HG02852 (cell line): ENCODE results near the gene ZNRF4.

Experiments
- ATAC-seq: cut with Tn5 transposase; IDR thresholded peaks from one replicate; pipeline ENCODE4 v1.9.1; 2021; ENCODE audit warnings: mild to moderate bottlenecking, moderate library complexity; ENCODE audit not compliant: unreplicated experiment

ZNRF4 gene

DNA sequence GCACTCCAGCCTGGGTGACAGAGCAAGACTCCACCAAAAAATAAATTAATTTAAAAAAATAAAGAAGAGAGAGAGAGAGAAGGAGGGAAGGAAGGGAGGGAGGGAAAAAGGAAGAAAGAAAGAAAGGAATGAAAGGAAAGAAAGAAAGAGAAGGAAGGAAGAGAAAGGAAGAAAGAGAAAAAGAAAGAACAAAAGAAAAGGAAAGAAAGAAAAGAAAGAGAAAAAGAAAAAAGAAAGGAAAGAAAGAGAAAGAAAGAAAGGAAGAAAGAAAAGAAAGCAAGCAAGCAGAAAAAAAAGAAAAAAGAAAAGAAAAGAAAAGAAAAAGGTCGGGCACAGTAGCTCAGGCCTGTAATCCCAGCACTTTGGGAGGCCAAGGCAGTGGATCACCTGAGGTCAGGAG, 14.9 kb upstream of the ZNRF4 start:
- no peak for ATAC-seq

DNA sequence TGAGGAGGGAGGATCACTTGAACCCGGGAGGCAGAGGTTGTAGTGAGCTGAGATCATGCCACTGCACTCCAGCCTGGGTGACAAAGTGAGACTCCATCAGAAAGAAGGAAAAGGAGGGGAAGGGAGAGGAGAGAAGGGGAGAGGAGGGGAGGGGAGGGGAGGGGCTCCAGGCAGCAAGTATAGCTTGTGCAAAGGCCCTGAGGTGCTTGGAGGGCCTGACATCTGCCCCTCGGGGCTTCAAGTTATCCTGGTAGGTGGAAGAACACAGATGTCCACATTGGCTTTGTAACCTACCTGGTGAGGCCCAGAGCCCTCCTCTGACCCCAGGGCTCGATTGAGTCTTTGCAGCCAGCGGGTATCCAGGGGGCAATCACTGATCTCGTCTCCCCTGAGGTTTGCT, 11.5 kb upstream of the ZNRF4 start:
- no peak for ATAC-seq

GRCh38 chr19:5444431-5444830, 10.8 kb upstream of the ZNRF4 start:
- no peak for ATAC-seq

DNA sequence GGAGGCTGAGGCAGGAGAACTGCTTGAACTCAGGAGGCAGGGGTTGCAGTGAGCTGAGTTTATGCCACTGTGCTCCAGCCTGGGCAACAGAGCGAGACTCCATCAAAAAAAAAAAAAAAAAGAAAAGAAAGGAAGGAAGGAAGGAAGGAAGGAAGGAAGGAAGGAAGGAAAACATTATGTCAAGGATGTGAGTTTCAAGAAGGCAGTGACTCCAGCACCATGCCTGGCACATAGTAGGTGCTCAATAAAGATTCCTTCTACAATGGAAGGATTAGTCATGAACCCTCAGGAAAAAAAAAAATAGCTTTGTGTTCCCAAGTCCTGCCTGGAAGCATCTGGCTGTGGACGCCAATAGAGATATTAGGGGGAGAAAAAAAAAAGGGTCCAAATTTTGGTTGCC, 10.1 kb upstream of the ZNRF4 start:
- no peak for ATAC-seq

DNA sequence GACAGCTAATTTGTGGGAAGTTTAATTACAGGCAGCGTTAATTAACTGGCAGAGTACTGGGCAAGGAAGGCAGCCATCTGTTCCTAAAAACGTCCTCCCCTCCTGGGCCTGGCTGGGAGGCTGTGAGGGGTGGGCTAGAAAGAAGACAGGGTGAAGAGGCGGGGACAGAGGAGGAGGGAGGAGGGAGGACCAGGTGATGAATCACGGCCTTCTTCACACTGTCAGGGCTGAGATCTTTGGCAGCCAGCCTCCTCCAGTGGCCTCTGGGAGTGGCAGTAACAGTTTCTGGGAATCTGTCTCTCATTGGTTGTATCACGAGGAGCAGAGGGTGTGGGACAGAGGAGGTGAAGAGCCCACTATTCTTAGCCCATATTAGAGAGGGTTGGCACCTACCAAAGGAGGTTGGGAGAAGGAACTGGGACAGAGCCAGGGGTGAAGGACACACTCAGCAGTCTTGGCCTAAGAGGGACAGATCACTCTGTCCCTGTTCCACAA, 9.6 kb upstream of the ZNRF4 start:
- ATAC-seq, result no peak

- ATAC-seq, result no peak
Measured at GRCh38 chr19:5447700-5448311, 7.4 kb upstream of the ZNRF4 start.

DNA sequence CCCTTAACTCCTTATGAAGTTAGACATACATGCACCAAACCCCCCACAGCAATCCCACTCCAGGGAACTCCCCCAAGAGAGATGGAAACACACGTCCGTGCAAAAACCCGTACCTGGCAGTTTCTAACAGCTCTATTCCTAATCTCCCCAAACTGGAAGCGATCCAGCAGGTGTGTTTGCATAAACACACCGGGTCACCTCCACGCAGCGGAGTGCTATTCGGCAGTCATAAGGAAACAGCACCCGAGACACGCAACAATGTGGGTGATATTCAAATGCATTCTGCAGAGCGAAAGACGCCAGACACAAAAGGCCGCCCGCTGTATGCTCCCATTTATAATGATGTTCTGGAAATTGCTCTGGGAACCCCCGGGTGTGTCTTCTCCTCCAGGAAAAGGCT, 6.8 kb upstream of the ZNRF4 start:
- ATAC-seq, result no peak

GRCh38 chr19:5450482-5451126, 4.6 kb upstream of the ZNRF4 start:
- ATAC-seq, result no peak

DNA sequence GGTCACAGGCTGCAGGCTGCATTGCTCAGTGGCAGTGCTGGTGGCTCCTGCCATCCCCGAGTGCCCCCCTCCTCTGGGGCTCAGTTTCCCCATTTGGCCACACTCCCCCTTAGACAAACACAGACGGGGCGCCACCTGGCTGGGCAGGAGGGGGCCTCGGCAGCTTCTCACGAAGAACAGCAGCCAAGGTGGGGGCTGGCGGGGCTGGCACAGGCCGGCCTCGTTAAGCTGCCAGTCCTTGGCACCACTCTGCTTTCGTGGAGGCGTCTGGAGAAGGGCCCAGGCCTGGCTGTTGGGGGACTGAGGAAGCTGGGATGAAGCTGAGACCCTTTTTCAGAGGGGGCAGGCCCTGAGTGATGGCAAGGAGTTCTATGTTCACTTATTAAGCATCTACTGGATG, 3.7 kb upstream of the ZNRF4 start:
- no peak for ATAC-seq

DNA sequence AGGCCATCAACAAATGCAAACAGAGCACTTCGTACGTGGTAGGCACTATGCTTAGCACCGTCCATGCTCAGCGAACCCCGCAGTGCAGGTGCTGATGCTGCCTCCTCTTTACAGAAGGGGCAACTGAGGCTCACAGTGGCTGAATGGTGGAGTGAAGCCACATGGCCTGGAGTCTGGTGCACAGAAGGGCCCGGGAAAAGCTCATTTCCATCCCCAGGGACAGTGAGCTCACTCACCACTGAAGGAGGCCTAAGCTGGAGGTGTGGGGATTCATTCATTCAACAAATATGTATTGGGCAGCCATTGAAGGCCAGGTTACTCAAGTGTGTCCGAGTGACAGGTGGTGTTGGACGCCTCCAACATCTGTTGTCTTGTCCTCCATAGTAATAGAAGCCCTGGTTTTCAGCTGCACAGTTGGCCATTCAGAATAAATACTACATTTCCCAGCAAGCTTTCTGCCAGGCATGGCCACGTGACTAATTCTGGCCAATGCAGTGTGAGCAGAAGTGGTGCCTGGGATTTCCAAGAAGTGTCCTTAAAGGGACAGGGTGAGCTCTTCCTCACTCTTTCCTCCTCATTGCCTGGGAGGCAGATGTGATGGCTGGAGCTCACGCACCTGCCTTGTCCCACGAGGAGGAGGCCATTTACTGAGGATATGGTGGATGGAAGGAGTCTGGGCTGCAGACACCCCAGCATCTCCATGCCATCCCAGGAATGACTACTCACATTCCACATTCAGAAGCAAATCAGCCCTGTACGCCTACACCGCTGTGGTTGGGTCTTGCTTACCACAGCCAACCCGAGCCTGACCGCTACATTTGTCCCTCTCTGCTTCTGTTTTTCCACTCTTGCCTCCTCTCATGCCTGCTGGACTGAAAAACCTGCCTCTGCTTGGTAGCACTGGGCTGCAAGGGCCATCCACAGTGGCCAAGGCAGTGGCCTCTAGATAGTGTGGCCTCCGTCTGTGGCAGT, 2.3 kb upstream of the ZNRF4 start:
- ATAC-seq, result no peak

GRCh38 chr19:5454743-5455142, 474 bp upstream of the ZNRF4 start:
- ATAC-seq, result no peak

- no peak for ATAC-seq
Measured at GRCh38 chr19:5456130-5456840, 1.1 kb downstream of the ZNRF4 start.

DNA sequence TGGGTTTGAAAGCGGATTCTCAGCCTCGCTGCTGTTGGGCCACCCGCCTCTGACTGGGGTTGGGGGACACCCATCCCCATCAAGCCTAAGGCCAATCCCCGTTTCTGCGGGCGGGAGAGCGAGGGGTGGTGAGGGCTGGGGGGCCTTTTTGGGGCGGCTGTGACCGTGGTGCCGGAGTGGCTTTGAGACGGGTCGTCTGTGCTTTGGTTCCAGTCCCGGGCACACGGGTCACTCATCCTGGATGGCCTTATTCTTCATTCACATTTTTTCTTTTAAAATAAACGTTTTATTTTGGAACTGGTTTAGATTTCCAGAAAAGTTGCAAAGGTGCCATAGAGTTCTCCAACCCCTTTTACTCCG, 1.6 kb downstream of the ZNRF4 start:
- ATAC-seq, result no peak

GRCh38 chr19:5457709-5458108, 2.5 kb downstream of the ZNRF4 start:
- ATAC-seq, result no peak

DNA sequence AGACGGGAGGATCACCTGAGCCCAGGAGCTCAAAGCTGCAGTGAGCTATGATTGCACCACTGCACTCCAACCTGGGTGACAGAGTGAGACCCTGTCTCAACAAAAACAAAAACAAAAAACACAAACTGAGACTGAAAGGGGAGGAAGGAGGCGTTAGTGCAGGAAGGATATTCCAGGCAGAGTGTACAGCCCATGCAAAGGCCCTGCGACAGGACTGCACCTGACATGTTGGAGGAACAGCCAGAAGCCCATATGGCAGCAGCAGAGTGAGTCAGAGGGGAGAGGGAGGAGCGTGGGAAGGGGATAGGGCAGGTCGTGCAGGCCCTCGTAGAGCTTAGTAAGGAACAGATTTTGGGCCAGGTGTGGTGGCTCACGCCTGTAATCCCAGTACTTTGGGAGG, 3.2 kb downstream of the ZNRF4 start:
- ATAC-seq, result no peak

DNA sequence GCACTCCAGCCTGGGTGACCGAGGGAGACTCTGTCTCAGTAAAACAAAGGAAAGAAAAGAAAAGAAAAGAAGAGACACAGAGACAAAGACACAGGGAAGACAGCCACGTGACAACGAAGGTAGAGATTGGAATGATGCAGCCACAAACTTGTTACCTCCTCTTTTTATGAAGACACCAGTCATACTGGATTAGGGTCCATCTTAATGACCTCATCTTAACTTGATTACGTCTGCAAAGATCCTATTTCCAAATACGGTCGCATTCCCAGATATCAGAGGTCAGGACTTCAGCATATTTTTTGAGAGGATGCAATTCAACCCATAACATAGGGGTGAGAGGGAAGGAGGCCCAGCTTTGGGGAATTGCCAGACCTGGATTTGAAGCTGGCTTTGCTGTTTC, 4.1 kb downstream of the ZNRF4 start:
- no peak for ATAC-seq

DNA sequence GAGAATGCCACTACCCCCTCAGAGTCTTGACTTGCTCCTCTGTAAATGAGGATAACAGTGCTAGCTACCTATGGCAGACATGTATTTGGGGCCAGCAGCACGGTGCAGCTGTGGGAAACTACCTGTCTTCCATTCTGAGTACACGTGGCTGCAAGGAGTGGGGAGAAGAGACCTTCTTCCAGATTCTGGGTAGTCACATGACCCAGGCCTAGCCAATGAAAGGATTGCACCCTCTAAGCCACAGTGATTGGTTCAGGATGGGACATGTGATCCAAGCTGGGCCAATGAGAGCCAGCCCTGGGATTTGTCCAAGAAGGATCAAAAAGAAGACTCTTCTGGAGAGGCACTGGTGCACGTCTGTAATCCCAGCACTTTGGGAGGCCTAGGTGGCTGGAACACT, 5.5 kb downstream of the ZNRF4 start:
- ATAC-seq, result no peak

DNA sequence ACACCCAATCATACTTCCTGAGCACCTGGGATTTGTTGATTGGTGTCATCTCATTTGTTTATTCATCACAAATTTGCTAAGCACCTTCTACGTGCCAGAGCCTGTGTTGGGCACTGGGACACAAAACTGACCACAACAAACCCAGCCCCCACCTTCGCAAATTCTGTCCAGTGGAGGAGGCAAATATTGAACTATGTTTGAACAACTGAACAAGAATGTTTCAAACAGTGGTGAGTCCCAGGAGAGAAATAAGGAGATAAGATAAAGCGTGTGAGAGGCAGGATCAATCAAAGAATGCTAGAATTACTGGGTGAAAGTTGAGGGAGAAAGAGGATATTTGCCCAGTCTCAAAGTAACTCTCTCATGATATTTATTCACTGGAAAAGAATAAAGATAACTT, 8.7 kb downstream of the ZNRF4 start:
- ATAC-seq, result no peak

- ATAC-seq, result no peak
Measured at GRCh38 chr19:5466072-5466471, 10.9 kb downstream of the ZNRF4 start.

GRCh38 chr19:5466814-5467291, 11.6 kb downstream of the ZNRF4 start:
- no peak for ATAC-seq

- no peak for ATAC-seq
Measured at GRCh38 chr19:5470264-5470671, 15.1 kb downstream of the ZNRF4 start.
